Activated naive CD4-positive, alpha-beta T cell treated with anti-CD3 and anti-CD28 coated beads, Interleukin-2, amount 50 U/mL, for 16 hours (primary cell): ENCODE data around the gene BCKDHA.
"Not testable (repeated sequence)": the region's sequence is repeated elsewhere in the genome, so short reads cannot be mapped to it uniquely, and the experiment has no call there.

Source experiments
- DNase-seq: peaks from one replicate; pipeline ENCODE4 v3.0.0-alpha.2; 2020

BCKDHA gene

GRCh38 chr19:41427647-41428480, 30.2 kb downstream of the BCKDHA start:
- no peak for DNase-seq

DNA sequence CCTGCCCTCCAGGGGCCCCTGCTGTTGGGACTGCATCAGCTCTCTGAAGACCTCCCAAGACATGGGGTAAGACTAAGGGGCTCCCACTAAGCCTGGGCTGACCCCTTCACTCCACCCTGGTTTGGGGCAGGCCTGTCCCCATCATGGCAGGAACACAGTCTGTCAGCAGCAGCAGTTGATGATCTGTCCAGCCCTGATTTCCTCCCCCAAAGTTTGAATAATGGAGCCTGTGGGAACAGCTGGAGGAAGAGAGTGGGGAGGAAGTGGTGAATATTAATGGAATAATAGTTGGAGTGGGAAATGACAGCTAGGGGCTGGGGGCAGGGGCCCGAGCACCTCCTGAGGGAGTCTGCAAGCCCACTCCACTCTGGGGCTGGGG, 30.9 kb downstream of the BCKDHA start:
- no peak for DNase-seq

- no peak for DNase-seq
Measured at GRCh38 chr19:41430922-41431321, 33.3 kb downstream of the BCKDHA start.

DNA sequence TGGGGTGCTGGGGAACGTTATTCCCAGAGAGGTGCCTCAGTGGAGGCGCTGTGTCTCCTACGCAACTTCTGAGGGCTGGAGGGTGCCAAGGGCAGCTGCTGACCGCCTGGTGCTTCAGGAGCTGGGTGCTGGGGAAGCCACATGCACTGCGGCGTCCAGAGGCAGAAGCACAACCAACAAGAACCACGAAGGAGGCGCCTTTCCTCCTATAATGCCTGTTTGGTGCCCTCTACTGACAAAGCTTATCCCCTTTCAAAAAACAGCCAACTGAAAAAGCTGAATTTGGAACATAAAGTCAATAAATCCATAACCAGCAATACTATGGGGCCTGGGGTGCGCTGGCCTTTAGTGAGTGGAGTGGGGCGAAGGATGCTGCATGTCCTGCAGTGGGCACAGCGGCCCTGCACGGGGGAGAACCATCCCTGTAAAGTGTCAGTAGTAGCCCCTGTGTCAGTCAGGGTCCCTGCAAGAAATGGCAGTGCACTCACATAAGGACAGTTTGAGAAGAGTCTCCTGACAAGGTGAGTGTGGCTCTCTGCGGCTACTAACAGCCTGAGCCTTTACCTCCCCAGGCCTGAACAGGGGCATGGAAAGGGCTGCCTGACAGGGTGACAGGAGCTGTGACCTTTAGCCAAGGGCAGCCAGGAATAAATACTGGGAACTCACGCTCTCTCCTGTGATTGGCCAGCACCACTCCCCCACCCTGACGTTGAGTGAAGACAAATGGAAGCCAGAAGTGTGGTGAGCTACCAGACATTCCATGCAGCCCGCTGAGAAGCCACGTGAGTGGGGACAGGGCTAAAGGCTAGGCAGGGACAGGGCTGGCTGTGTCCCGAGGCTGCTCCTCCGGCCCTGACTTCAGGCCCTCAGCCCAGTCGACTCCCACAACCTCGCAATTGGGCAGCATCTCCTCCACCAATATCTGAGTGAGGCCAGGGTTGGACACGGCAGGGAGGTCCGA, 34.1 kb downstream of the BCKDHA start:
- DNase-seq = no peak

- DNase-seq = no peak
Measured at GRCh38 chr19:41433171-41433570, 35.6 kb downstream of the BCKDHA start.

GRCh38 chr19:41434450-41434849, 36.8 kb downstream of the BCKDHA start:
- DNase-seq = no peak

- not testable (repeated sequence) for DNase-seq
Measured at GRCh38 chr19:41435376-41435775, 37.8 kb downstream of the BCKDHA start.

DNA sequence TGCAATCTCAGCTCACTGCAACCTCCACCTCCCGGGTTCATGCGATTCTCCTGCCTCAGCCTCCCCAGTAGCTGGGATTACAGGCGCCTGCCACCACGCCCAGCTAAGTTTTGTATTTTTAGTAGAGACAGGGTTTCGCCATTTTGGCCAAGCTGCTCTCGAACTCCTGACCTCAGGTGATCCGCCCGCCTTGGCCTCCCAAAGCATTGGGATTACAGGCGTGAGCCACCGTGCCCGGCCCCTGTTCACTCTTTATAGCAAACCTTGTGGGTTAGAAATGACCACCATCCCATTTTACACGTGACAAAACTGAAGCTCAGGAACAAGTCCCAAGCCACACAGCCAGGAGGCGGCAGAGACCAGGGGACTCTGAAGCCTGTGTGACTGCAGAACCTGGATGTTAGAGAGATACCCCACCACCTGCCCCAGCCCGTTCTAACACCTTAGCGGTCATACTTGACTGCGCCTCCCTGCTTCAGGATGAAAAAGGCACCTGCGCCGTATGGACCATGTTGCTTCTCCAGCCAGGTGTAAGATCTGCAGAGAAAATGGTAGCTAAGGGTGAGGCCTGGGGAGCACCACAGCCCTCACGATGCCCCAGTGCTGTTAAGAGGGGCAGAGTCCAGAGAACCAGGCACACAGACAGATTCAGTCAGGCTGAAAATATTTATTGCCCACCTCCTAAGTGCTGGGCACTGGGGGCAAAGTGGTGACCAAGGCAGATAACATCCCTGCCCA, 38.5 kb downstream of the BCKDHA start:
- no peak for DNase-seq

- no peak for DNase-seq
Measured at GRCh38 chr19:41436674-41436951, 39.0 kb downstream of the BCKDHA start.

DNA sequence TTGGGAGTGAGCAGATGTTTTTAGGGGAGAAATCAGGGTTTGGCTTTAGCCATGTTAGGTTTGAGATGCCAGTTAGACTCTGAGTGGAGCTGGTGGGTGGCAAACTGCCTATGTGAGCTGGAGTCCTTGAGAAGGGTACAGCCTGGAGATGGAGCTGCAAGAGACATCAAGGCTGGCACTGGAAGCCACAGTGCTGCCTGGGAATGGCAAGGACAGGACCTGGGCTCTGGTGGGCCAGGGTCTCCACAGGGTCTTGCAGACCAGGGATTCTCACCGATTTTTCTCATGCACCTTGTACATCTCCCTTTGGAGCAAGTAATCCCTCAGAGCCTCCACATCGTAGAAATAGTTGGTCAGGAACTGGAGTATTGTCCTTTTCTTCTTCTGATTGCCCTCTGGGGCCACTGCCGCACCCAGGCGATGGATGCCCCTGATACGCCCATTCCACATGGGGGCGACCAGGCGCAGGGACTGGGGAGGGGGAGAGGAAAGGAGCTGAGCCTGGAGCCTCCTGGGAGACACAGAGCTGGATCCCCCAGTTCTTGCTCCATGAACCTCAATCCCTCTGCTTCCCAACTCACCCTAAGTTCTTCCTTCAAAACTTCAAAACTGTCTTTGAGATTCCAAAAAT, 40.4 kb downstream of the BCKDHA start:
- DNase-seq = no peak

- peak; percentile 97 for DNase-seq
Measured at GRCh38 chr19:41439441-41440222, 42.0 kb downstream of the BCKDHA start, which contains the start of gene DMAC2. Gene DMAC2, minus strand, starts transcription at chr19:41439912. Its CDS starts 13 bp downstream, at chr19:41439899.

DNA sequence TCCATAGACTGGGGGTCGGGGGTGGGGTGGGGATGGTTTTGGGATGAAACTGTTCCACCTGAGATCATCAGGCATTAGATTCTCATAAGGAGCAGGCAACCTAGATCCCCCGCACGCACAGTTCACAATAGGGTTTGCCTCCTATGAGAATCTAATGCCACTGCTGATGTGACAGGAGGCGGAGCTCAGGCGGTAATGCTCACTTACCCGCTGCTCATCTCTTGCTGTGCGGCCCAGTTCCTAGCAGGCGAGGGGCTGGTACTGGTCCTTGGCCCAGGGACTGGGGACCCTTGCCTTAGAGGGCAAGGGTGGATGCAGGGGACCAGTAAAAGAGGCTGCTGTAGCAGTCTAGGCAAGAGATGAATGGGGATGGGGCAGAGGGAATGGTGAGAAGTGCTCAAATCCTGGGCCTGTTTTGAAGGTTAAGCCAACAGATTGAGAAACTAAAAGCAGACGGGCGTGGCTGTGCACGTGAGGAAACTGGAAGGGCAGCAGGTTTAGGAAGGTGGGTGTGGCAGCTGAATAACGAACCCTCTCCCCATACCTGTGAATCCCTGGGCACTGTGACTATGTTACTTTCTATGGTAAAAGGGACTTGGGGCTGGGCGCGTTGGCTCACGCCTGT, 43.8 kb downstream of the BCKDHA start:
- no peak for DNase-seq

- DNase-seq = no peak
Measured at GRCh38 chr19:41442473-41443355, 45.1 kb downstream of the BCKDHA start, which contains the start of gene ERICH4. Gene ERICH4, plus strand, starts transcription at chr19:41443156. Its CDS starts 14 bp downstream, at chr19:41443170.

GRCh38 chr19:41443813-41444455, 46.3 kb downstream of the BCKDHA start:
- DNase-seq = no peak

DNA sequence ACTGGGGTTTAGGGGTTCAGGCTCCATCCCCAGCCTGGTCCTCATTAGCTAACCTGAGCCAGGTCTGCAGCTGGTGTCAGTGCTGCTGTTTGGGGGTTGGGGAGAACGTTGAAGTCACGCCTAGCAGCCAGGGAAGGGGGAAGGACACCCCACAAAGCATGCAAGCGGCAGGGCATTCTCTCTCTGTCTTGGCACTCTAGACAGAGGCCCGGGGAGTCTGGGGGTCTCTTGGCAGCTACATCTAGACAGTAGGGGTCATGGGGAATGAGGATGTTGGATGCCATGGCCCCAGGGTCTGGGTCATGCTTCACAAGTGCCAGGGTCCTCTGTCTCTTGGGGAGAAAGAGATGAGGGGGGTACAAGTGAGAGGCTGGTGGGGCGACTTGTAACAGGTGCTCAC, 48.0 kb downstream of the BCKDHA start:
- no peak for DNase-seq

GRCh38 chr19:41447732-41448332, 50.2 kb downstream of the BCKDHA start:
- no peak for DNase-seq

DNA sequence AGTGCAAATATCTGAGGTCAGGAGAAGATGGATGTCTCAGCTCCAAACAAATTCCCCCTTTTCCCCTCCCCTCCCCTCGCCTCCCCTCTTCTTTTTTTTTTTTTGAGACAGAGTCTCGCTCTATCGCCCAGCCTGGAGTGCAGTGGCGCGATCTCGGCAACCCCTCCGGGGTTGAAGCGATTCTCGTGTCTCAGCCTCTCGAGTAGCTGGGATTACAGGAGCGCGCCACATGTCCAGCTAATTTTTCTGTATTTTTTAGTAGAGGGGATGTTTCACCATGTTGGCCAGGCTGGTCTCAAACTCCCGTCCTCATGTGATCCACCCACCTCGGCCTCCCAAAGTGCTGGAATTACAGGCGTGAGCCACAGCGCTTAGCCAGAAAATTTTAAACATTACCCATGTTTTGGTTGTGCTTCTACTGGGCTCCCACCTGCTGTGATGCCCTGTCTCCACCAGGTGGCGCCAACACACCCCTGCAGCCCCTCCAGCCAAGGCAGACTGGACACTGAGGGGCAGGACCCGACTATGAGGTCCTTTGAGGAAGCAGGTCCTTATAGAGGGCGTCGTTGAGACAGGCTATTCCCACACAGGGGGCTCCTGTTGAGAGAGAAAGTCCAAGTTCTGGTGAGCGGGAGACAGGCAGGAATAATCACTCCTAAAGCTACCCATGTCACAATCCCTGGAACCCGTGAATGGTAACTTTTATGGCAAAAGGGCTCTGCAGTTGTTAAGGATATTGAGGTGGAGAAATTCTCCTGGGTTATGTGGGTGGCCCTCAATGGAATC, 51.7 kb downstream of the BCKDHA start:
- peak; percentile 69 for DNase-seq

DNA sequence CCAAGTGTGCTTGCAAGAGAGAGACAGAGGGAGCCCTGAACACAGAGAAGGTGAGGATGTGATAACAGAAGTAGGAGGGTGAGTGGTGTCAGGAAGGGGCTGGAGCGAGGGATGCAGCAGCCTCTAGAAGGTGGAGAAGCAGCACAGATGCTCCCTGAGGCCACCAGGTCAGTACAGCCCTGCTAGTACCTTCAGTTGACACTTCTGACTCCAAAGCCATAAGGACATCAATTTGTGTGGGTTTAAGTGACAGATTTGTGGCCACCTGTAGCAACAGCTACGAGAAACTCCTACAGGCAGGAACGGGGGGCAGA, 52.2 kb downstream of the BCKDHA start:
- DNase-seq = no peak
